ENCODE results near the gene KLK15. TPM values are rescaled to one million over a fixed set of nuclear protein-coding genes. Genes with fewer than 3 reads are reported as not detected.

Gene KLK15
- total RNA-seq, 1 donor from 2014 or later, result not detected

- no peak overlapping the region for H3K27ac ChIP-seq
- no peak overlapping the region for H3K4me3 ChIP-seq
- H3K9me3 ChIP-seq (ENCODE audit: low read depth), result no peaks in the 10 kb centered on the region
- H3K36me3 ChIP-seq, result peaks cover 7% of the 10 kb centered on the region
- Mint-ChIP-seq H3K4me3 (no peak overlapping the region), H3K27me3 (ENCODE audit: insufficient read depth, low read depth) (peaks cover 5% of the 10 kb centered on the region), H3K9me3 (no peaks in the 10 kb centered on the region), H3K4me1 (peaks cover 29% of the 10 kb centered on the region), H3K27ac (no peak overlapping the region), H3K36me3 (peaks cover 19% of the 10 kb centered on the region)
- peaks cover 49% of the 10 kb centered on the region for H3K79me2 ChIP-seq (ENCODE audit: low read depth)
- H2AFZ ChIP-seq (replicated peaks), result no peak overlapping the region
- TF ChIP-seq CTCF (IDR thresholded peaks at IDR 0.05), result no peak
- TF ChIP-seq EZH2 (IDR thresholded peaks at IDR 0.05), result no peak
- TF ChIP-seq EZH2phosphoT487 (IDR thresholded peaks at IDR 0.05), result no peak
- peaks cover 12% of the 10 kb centered on the region for H3K4me1 ChIP-seq
- H4K20me1 ChIP-seq (ENCODE audit: low read depth), result peaks cover 96% of the 10 kb centered on the region
- H3K4me2 ChIP-seq, result no peak overlapping the region
- no peak for DNase-seq (ENCODE audit: low spot score)
- H3K9ac ChIP-seq, result no peak overlapping the region
- no peaks in the 10 kb centered on the region for H3K27me3 ChIP-seq
- H3F3A ChIP-seq (ENCODE audit: low read depth), result peaks cover 57% of the 10 kb centered on the region
Measured at GRCh38 chr19:50798659-50799546, 34.5 kb downstream of the KLK15 start.

GRCh38 chr19:50797781-50798658 is 35.4 kb downstream of the KLK15 start:
- H3K9me3 ChIP-seq (ENCODE audit: low read depth), result no peaks in the 10 kb centered on the region
- H3K27me3 ChIP-seq, result no peaks in the 10 kb centered on the region
- no peak overlapping the region for H3K4me3 ChIP-seq
- H2AFZ ChIP-seq (replicated peaks), result no peak overlapping the region
- peaks cover 19% of the 10 kb centered on the region for H3K36me3 Mint-ChIP-seq
- peaks cover 87% of the 10 kb centered on the region for H4K20me1 ChIP-seq (ENCODE audit: low read depth)
- H3K4me1 ChIP-seq, result peaks cover 10% of the 10 kb centered on the region
- H3K27me3 Mint-ChIP-seq (ENCODE audit: insufficient read depth, low read depth), result peaks cover 5% of the 10 kb centered on the region
- peaks cover 20% of the 10 kb centered on the region for H3K4me1 Mint-ChIP-seq
- DNase-seq (ENCODE audit: low spot score), result no peak
- H3K36me3 ChIP-seq, result peaks cover 7% of the 10 kb centered on the region
- no peak overlapping the region for H3K4me3 Mint-ChIP-seq
- peaks cover 40% of the 10 kb centered on the region for H3K79me2 ChIP-seq (ENCODE audit: low read depth)
- H3K4me2 ChIP-seq, result no peak overlapping the region
- TF ChIP-seq EZH2phosphoT487 (IDR thresholded peaks at IDR 0.05) (no peak), CTCF (IDR thresholded peaks at IDR 0.05) (no peak)
- H3K27ac Mint-ChIP-seq, result no peak overlapping the region
- H3K9me3 Mint-ChIP-seq, result no peaks in the 10 kb centered on the region
- H3K27ac ChIP-seq, result no peak overlapping the region
- no peak overlapping the region for H3K9ac ChIP-seq
- peaks cover 57% of the 10 kb centered on the region for H3F3A ChIP-seq (ENCODE audit: low read depth)

GRCh38 chr19:50797429-50797780 is 36.0 kb downstream of the KLK15 start:
- Histone ChIP-seq H3K4me3 (no peak overlapping the region), H2AFZ (replicated peaks) (no peak overlapping the region), H3F3A (ENCODE audit: low read depth) (peaks cover 55% of the 10 kb centered on the region), H3K9ac (no peak overlapping the region), H3K4me1 (peaks cover 4% of the 10 kb centered on the region), H4K20me1 (ENCODE audit: low read depth) (peaks cover 81% of the 10 kb centered on the region), H3K79me2 (ENCODE audit: low read depth) (peaks cover 34% of the 10 kb centered on the region), H3K9me3 (ENCODE audit: low read depth) (no peaks in the 10 kb centered on the region), H3K4me2 (no peak overlapping the region), H3K27me3 (no peaks in the 10 kb centered on the region), H3K36me3 (peaks cover 7% of the 10 kb centered on the region), H3K27ac (no peak overlapping the region)
- H3K27me3 Mint-ChIP-seq (ENCODE audit: insufficient read depth, low read depth), result peaks cover 5% of the 10 kb centered on the region
- no peak overlapping the region for H3K4me3 Mint-ChIP-seq
- H3K9me3 Mint-ChIP-seq, result no peaks in the 10 kb centered on the region
- no peak for DNase-seq (ENCODE audit: low spot score)
- peaks cover 14% of the 10 kb centered on the region for H3K4me1 Mint-ChIP-seq
- TF ChIP-seq EZH2 (IDR thresholded peaks at IDR 0.05) (no peak), CTCF (IDR thresholded peaks at IDR 0.05) (no peak), EZH2phosphoT487 (IDR thresholded peaks at IDR 0.05) (no peak)
- H3K36me3 Mint-ChIP-seq, result peaks cover 15% of the 10 kb centered on the region
- H3K27ac Mint-ChIP-seq, result no peak overlapping the region
